ENCODE measurements around the gene ZBTB21.

DNA sequence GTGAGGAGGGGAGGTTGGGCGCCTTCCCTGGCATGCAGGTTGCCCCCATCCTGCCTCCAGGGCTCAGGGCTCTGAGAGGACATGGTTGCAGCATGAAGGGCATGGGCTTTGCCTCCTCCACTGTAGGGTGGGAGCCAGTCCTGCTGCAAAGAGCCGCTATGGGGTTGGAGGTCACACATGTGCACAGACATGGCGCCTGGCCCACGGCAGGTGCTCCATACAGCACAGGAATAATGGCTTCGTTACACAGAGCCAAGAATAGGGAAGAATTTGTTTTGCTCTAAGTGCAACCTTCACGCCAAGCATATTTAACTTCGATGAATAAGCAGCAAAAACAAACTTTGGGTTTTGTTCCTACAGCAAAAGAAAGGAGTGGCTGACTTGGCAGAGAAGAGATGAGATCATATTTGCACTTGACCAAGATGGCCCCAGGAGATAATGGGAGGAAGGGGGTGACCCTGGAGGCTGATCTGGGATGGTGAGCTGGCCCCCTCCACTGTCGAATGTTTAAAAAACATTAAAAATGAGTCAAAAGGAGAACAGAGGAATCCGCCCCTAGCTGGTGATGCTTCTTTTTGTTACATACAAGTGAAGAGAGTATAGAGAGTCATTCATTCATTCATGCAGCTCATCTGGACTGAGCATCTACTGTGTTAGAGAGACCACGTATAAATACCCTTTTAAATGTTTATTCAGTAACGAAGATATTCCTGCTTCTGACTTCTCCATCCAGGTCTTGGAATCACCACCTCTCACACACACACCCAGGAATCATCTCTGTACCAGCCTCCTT lies 43.9 kb downstream of the ZBTB21 start:
- TF ChIP-seq POLR2A (IDR thresholded peaks at IDR 0.05): no peak
- TF ChIP-seq, protein P1, sequence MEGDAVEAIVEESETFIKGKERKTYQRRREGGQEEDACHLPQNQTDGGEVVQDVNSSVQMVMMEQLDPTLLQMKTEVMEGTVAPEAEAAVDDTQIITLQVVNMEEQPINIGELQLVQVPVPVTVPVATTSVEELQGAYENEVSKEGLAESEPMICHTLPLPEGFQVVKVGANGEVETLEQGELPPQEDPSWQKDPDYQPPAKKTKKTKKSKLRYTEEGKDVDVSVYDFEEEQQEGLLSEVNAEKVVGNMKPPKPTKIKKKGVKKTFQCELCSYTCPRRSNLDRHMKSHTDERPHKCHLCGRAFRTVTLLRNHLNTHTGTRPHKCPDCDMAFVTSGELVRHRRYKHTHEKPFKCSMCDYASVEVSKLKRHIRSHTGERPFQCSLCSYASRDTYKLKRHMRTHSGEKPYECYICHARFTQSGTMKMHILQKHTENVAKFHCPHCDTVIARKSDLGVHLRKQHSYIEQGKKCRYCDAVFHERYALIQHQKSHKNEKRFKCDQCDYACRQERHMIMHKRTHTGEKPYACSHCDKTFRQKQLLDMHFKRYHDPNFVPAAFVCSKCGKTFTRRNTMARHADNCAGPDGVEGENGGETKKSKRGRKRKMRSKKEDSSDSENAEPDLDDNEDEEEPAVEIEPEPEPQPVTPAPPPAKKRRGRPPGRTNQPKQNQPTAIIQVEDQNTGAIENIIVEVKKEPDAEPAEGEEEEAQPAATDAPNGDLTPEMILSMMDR (IDR thresholded peaks at IDR 0.05): no peak
